Small intestine (tissue), 7 donors: ENCODE measurements around the gene PERM1. TPM values are rescaled to one million over a fixed set of nuclear protein-coding genes. Genes with fewer than 3 reads are reported as not detected.

ENCODE experiments used
- DNase-seq, 2 donors: peaks; one replicate each; pipeline versions ENCODE4 v3.0.0 to v3.0.0-alpha.2; 2013
- FAIRE-seq: peaks from 2 replicates; lab custom pipeline; 2012; peaks lifted over from hg19 to GRCh38; lab: Jason Lieb, UNC
- H3K27ac ChIP-seq, 3 donors: one replicate each; pipeline ENCODE4 v1.5.1; 2013; ENCODE audit warnings: low read length in 2 of 3, mild to moderate bottlenecking in 2 of 3, control low read depth in 1 of 3, inconsistent platforms in 1 of 3, low read depth in 1 of 3, moderate library complexity in 1 of 3
- H3K27me3 ChIP-seq, 3 donors: one replicate each; pipeline ENCODE4 v1.6.1; 2013; ENCODE audit warnings: low read length in 3 of 3, inconsistent platforms in 1 of 3; ENCODE audit not compliant: control insufficient read depth in 3 of 3, insufficient read depth in 3 of 3
- H3K36me3 ChIP-seq, 3 donors: one replicate each; pipeline ENCODE4 v1.6.1; 2013; ENCODE audit warnings: low read length in 3 of 3, inconsistent platforms in 1 of 3, low read depth in 1 of 3, mild to moderate bottlenecking in 1 of 3, moderate library complexity in 1 of 3; ENCODE audit not compliant: control insufficient read depth in 3 of 3, insufficient read depth in 2 of 3
- H3K4me1 ChIP-seq, 3 donors: one replicate each; pipeline ENCODE4 v1.6.1; 2013; ENCODE audit warnings: low read length in 2 of 3, inconsistent platforms in 1 of 3, low read depth in 1 of 3, mild to moderate bottlenecking in 1 of 3, moderate library complexity in 1 of 3; ENCODE audit not compliant: control insufficient read depth in 3 of 3, insufficient read depth in 2 of 3
- H3K4me3 ChIP-seq, 3 donors: one replicate each; pipeline ENCODE4 v1.5.1; 2013; ENCODE audit warnings: low read length in 3 of 3, control low read depth in 1 of 3, inconsistent platforms in 1 of 3, low read depth in 1 of 3, mild to moderate bottlenecking in 1 of 3, moderate library complexity in 1 of 3
- H3K9me3 ChIP-seq, 2 donors: one replicate each; pipeline ENCODE4 v1.6.1; 2013; ENCODE audit warnings: low read depth in 1 of 2, low read length in 1 of 2; ENCODE audit not compliant: control insufficient read depth in 2 of 2, insufficient read depth in 1 of 2
- WGBS, 3 donors: extraction: QIAGEN DNeasy Blood & Tissue Kit; methylation state at CpG; one replicate each; pipeline ENCODE4 v1.1.7; 2013; 5-methylcytosine and 5-hydroxymethylcytosine counted together
- polyA plus RNA-seq, 4 donors: library from polyadenylated mRNA; stranded (reverse) in 3 of 4; unstranded in 1 of 4; fragments of 200-250 nt in 3 of 4; fragments of 120-200 nt in 1 of 4; gene quantifications; one replicate each; pipeline versions ENCODE4 v1.2.1 to v1.2.3, GENCODE V29; 2013
- donor health status: healthy with polysubstance abuse.
- donor health status: control.
- donor health status: control.
- donor health status: Bipolar disorder and iron deficiency.
- donor health status: healthy.

Gene PERM1
- polyA plus RNA-seq, 4 donors = 0.22 to 1.6 (median 0.30) TPM; not detected in 1

GRCh38 chr1:941588-942383, 40.1 kb downstream of the PERM1 start:
- no peak for FAIRE-seq
- Histone ChIP-seq H3K9me3 (no peaks in the 10 kb centered on the region), H3K36me3 (peaks cover 0 to 34% (median 2%) of the 10 kb centered on the region in 3 donors), H3K27me3 (peaks cover 8 to 62% (median 21%) of the 10 kb centered on the region in 3 donors), H3K4me1 (peaks cover 0 to 42% (median 2%) of the 10 kb centered on the region in 3 donors), H3K4me3 (peak overlapping the region in 2 of 3 donors; percentile 35 to 50), H3K27ac (peak overlapping the region in 2 of 3 donors; percentile 45 to 74)
- 0 to 1% (median 0%) methylated on average over 22 to 98 of the region's 98 CpGs for WGBS, 3 donors
- DNase-seq = peak; percentile 59 to 81

GRCh38 chr1:941015-941587, 40.8 kb downstream of the PERM1 start:
- Histone ChIP-seq H3K27me3 (peaks cover 10 to 69% (median 26%) of the 10 kb centered on the region in 3 donors), H3K27ac (peak overlapping the region in 2 of 3 donors; percentile 45 to 74), H3K9me3 (no peaks in the 10 kb centered on the region), H3K4me1 (peaks cover 0 to 42% (median 2%) of the 10 kb centered on the region in 3 donors), H3K4me3 (peak overlapping the region in 2 of 3 donors; percentile 19 to 50), H3K36me3 (peaks cover 0 to 29% (median 2%) of the 10 kb centered on the region in 3 donors)
- no peak for FAIRE-seq
- 1 to 3% (median 1%) methylated on average over 34 to 36 of the region's 36 CpGs for WGBS, 3 donors
- DNase-seq = no peak

- Histone ChIP-seq H3K4me3 (peak overlapping the region; percentile 12 to 50 (median 19)), H3K27me3 (peaks cover 15 to 76% (median 26%) of the 10 kb centered on the region in 3 donors), H3K4me1 (peaks cover 0 to 50% (median 2%) of the 10 kb centered on the region in 3 donors), H3K27ac (peak overlapping the region in 2 of 3 donors; percentile 45 to 74), H3K9me3 (no peaks in the 10 kb centered on the region), H3K36me3 (peaks cover 0 to 22% (median 2%) of the 10 kb centered on the region in 3 donors)
- WGBS, 3 donors = 0 to 1% (median 0%) methylated on average over 60 to 86 of the region's 86 CpGs
- DNase-seq = peak; percentile 20 to 80
- FAIRE-seq = no peak
These were observed 41.5 kb downstream of the PERM1 start for GRCh38 chr1:940107-941014.

GRCh38 chr1:939511-940106, 42.3 kb downstream of the PERM1 start:
- Histone ChIP-seq H3K27ac (no peak overlapping the region), H3K27me3 (peaks cover 19 to 82% (median 26%) of the 10 kb centered on the region in 3 donors), H3K36me3 (peaks cover 0 to 14% (median 0%) of the 10 kb centered on the region in 3 donors), H3K9me3 (no peaks in the 10 kb centered on the region), H3K4me3 (peak overlapping the region in 1 of 3 donors; percentile 43), H3K4me1 (peaks cover 0 to 51% (median 2%) of the 10 kb centered on the region in 3 donors)
- FAIRE-seq = no peak
- whole genome bisulfite sequencing, 3 donors = 7 to 27% (median 14%) methylated on average over 16 to 21 of the region's 21 CpGs
- DNase-seq = no peak

- H3K4me3 ChIP-seq = no peak overlapping the region
- no peak for FAIRE-seq
- WGBS, 3 donors = 37 to 65% (median 44%) methylated on average over 28 to 30 of the region's 30 CpGs
- peaks cover 19 to 82% (median 26%) of the 10 kb centered on the region in 3 donors for H3K27me3 ChIP-seq
- no peak for DNase-seq
- H3K36me3 ChIP-seq = peaks cover 0 to 8% (median 0%) of the 10 kb centered on the region in 3 donors
- no peaks in the 10 kb centered on the region for H3K9me3 ChIP-seq
- no peak overlapping the region for H3K27ac ChIP-seq
- H3K4me1 ChIP-seq = peaks cover 0 to 48% (median 2%) of the 10 kb centered on the region in 3 donors
These were observed 43.0 kb downstream of the PERM1 start for GRCh38 chr1:938711-939489.

GRCh38 chr1:938088-938683, 43.7 kb downstream of the PERM1 start:
- no peak for FAIRE-seq
- H3K36me3 ChIP-seq = peaks cover 0 to 3% (median 0%) of the 10 kb centered on the region in 3 donors
- H3K9me3 ChIP-seq = no peaks in the 10 kb centered on the region
- DNase-seq = no peak
- H3K4me3 ChIP-seq = no peak overlapping the region
- 34 to 62% (median 36%) methylated on average over 15 of the region's 15 CpGs for WGBS, 3 donors
- H3K27me3 ChIP-seq = peaks cover 21 to 82% (median 26%) of the 10 kb centered on the region in 3 donors
- H3K27ac ChIP-seq = no peak overlapping the region
- peaks cover 0 to 46% (median 2%) of the 10 kb centered on the region in 3 donors for H3K4me1 ChIP-seq

- 58 to 80% (median 61%) methylated on average over 16 of the region's 16 CpGs for WGBS, 3 donors
- FAIRE-seq (no peak), DNase-seq (no peak)
- Histone ChIP-seq H3K27ac (no peak overlapping the region), H3K4me1 (peaks cover 0 to 41% (median 2%) of the 10 kb centered on the region in 3 donors), H3K9me3 (no peaks in the 10 kb centered on the region), H3K36me3 (peaks cover 0 to 5% (median 0%) of the 10 kb centered on the region in 3 donors), H3K4me3 (no peak overlapping the region), H3K27me3 (peaks cover 25 to 83% (median 25%) of the 10 kb centered on the region in 3 donors)
These were observed 44.4 kb downstream of the PERM1 start for GRCh38 chr1:937521-937920.
